Adipose tissue (tissue), 3 donors: ENCODE results near the gene NRCAM. TPM values are rescaled to one million over a fixed set of nuclear protein-coding genes. Genes with fewer than 3 reads are reported as not detected.
"Not testable (repeated sequence)": the region's sequence is repeated elsewhere in the genome, so short reads cannot be mapped to it uniquely, and the experiment has no call there.

Source experiments
- H3K27ac ChIP-seq: one replicate; pipeline ENCODE4 v1.5.1; 2013; ENCODE audit warnings: low read depth, low read length
- WGBS, 3 donors: extraction: QIAGEN DNeasy Blood & Tissue Kit; methylation state at CpG; one replicate each; pipeline ENCODE4 v1.1.7; 2013; 5-methylcytosine and 5-hydroxymethylcytosine counted together
- polyA plus RNA-seq, 3 donors: library from polyadenylated mRNA; stranded (reverse); fragments of 200-250 nt; gene quantifications; one replicate each; pipeline ENCODE4 v1.2.3, GENCODE V29; 2013
- donor health status: healthy with polysubstance abuse.
- donor health status: Bipolar disorder and iron deficiency.
- donor health status: healthy.

The NRCAM gene
- polyA plus RNA-seq, 3 donors: 2.5 to 10.0 (median 2.6) TPM

DNA sequence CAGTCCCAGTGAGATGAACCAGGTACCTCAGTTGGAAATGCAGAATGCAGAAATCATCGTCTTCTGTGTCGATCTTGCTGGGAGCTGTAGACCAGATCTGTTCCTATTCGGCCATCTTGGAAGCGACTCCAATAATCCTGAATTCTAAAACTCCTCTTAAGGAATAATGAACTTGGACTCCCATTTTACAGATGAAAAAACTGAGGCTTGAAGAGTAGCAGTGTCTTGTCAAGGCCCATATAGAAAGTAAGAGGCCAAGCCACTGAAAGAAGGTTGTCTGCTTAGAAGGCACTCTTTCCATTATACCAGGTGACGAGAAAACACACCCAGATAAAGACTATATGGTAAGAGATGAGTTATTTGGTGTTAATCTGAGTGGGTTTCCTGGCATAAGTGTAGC lies 177.5 kb downstream of the NRCAM start:
- H3K27ac ChIP-seq: no peak overlapping the region
- 94 to 99% (median 95%) methylated on average over 5 of the region's 5 CpGs for WGBS, 3 donors

DNA sequence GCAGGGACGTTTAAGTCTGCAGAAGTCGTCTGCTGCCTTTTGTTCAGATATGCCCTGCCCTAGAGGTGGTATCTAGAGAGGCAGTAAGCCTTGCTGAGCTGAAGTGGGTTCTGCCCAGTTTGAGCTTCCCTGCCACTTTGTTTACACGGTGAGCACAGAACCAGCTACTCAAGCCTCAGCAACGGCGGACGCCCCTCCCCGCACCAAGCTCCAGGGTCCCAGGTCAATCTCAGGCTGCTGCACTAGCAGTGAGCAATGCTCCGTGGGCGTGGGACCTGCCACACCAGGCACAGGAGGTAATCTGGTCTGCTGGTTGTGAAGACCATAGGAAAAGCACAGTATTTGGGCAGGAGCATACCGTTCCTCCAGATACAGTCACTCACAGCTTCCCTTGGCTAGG lies 178.0 kb downstream of the NRCAM start:
- no peak overlapping the region for H3K27ac ChIP-seq
- WGBS, 3 donors: 79 to 95% (median 85%) methylated on average over 10 of the region's 10 CpGs

DNA sequence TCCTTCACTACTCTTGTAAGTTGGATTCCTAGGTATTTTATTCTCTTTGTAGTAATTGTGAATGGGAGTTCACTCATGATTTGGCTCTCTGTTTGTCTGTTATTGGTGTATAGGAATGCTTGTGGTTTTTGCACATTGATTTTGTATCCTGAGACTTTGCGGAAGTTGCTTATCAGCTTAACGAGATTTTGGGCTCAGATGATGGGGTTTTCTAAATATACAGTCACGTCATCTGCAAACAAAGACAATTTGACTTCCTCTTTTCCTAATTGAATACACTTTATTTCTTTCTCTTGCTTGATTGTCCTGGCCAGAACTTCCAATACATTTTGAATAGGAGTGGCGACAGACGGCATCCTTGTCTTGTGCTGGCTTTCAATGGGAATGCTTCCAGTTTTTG lies 181.8 kb downstream of the NRCAM start:
- not testable (repeated sequence) for H3K27ac ChIP-seq
- 69 to 87% (median 74%) methylated on average over 5 of the region's 5 CpGs for WGBS, 3 donors

DNA sequence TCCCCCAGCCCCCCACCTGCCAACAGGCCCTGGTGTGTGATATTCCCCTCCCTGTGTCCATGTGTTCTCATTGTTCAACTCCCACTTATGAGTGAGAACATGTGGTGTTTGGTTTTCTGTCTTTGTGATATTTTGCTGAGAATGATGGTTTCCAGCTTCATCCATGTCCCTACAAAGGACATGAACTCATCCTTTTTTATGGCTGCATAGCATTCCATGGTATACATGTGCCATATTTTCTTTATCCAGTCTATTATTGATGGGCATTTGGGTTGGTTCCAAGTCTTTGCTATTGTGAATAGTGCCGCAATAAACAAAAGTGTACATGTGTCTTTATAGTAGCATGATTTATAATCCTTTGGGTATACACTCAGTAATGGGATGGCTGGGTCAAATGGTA lies 183.3 kb downstream of the NRCAM start:
- not testable (repeated sequence) for H3K27ac ChIP-seq
- 95 to 100% (median 95%) methylated on average over 1 of the region's 1 CpG for WGBS, 3 donors

DNA sequence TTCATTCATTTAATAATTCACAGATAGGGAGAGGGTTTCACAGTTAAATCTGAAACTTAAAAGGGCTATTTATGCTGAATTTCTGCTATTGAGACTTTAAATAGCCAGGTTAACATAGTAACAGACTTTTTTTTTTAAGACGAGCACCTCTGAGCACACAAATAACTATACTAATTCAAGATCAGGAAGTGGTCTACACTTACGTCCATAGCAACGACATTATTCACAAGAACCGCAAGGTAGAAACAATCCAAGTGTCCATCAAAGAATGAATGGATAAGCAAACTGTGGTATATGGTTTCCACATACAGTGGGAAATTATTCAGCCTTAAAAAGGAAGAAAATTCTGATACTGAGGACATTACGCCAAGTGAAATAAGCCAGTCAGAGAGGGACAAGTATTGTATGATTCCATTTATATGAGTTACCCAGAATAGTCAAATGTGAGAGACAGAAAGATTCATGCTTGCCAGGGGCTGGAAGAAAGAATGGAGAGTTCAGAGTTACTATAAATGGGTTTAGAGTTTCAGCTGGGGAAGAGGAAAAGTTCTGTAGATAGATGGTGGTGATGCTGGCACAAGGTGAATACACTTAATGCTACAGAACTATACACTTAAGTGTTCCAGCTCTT lies 185.7 kb downstream of the NRCAM start:
- 47 to 64% (median 60%) methylated on average over 5 of the region's 5 CpGs for WGBS, 3 donors
- H3K27ac ChIP-seq: no peak overlapping the region

DNA sequence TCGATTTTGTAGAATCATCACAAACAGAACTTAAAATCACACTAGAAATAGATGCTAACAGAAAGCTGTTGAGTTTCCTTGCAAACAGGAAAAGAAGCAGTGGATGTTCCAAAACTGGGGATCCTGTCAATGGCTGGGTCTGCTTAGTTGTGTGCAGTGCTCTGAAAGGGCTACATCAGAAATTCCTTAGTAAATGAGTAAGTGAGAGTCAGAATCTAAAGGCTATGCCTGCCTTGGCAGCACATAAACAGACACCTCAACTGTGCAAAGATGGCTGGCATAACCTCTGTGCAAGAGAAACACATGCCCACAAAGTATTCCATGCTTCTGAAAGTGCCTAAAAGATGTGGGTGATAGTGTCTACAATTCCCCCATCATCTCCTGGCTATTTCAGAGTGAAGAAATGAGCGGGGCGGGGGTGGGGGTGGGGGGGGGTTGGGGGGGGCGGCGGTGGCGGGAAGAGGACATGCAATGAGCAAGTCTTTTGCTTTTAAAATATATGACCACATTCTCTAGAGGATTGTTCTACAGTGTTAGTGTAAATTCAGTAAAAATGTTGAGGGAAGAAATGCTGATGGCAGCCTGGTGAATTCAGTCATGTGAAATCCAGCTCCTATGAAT lies 187.9 kb downstream of the NRCAM start:
- 71 to 84% (median 81%) methylated on average over 6 of the region's 6 CpGs for whole genome bisulfite sequencing, 3 donors
- no peak overlapping the region for H3K27ac ChIP-seq

DNA sequence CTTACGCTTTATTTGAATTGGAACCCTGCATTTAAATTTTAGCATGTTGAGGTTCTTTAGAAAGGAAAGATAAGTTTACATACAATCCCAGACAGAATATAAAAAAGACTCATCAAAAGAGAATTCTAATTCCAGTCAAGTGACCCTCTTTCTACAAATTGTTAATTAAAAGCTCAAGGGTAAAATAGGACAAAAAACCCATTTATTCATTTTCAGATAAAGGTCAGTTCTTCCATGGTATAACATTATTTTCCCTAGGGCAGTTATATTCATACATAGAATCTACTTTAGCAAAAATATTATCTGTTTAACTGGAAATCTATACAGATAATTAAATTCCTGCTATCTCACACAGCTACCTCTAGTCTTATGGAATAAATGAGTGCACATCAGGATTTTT lies 188.6 kb downstream of the NRCAM start:
- H3K27ac ChIP-seq: no peak overlapping the region
- 96 to 100% (median 99%) methylated on average over 1 of the region's 1 CpG for WGBS, 3 donors

DNA sequence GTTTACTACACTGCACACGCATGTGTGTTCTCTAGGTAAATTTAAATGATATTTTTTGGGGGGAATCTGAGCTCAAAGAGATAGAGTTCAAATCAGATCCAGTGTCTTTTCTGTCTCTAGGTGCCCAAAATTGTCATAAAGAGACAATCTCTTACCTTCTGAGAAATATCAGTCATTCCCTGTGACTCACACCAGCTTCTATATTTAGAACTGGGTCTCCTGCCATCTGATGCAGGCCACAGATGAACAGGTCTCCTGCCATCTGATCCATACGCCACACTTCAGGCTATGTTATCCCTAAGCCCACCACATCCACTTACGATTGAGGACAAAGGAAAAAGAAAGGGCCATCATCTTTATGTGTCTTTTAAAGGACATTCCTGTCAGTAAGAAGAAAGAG lies 189.7 kb downstream of the NRCAM start:
- no peak overlapping the region for H3K27ac ChIP-seq
- 40 to 78% (median 76%) methylated on average over 3 of the region's 3 CpGs for WGBS, 3 donors

DNA sequence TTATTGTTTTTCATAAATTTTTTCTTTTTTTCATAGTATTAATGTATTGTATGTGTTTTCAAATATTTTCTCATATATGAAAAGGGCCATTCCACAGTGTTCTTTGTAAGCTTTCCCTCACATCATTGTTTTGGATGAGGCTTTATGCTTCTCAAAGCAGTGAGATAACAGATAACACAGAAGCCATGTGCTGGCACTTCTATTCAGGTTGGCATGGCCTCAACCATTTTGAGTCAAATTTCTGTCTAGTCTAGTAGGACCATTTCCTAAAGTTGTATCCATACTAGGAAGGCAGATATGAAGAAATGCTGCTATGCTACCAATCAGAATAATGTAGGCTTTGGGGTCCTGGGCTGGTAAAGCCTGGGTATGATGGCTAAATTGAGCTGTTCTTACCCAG lies 190.2 kb downstream of the NRCAM start:
- no peak overlapping the region for H3K27ac ChIP-seq

DNA sequence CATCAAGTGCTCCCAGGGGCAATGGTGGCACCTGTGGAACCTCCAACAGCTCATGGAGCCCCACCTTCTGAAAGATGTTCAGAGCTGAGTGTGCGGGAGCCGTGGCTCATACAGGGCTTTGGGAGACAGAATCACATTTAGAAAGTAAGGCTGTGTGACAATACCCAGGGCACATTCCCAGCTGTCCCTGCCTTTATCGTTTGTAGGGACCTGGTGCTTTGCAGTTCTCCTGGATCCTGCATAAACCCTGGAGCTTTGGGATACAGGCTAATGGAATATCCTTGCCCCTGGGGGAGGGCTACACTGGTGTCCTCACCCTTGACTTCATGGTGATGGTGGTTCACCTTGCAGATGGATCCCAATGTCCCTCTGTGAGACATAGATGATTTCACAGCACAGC lies 191.2 kb downstream of the NRCAM start:
- no peak overlapping the region for H3K27ac ChIP-seq
- WGBS, 3 donors: 81 to 92% (median 84%) methylated on average over 3 of the region's 3 CpGs

DNA sequence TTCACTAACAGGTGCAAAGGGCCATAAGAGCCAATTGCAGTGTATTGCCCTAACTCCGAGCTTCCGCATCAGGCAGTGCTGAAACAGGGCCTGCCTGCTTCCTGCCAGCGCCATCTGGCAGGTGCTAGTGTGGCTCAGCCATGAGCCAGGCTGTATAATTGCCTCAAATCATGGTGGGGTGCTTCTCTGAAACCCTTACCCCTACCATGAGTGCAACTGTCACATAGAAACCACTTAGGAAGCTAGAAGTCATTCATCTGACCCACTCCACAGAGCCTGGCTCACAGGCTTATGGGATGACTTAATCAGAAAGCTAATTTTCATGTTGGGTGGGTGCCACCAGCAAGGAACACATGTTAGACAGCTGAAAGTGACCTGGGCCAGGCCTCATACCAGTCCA lies 192.8 kb downstream of the NRCAM start:
- WGBS, 3 donors: 83 to 85% (median 84%) methylated on average over 3 of the region's 3 CpGs
- H3K27ac ChIP-seq: no peak overlapping the region

DNA sequence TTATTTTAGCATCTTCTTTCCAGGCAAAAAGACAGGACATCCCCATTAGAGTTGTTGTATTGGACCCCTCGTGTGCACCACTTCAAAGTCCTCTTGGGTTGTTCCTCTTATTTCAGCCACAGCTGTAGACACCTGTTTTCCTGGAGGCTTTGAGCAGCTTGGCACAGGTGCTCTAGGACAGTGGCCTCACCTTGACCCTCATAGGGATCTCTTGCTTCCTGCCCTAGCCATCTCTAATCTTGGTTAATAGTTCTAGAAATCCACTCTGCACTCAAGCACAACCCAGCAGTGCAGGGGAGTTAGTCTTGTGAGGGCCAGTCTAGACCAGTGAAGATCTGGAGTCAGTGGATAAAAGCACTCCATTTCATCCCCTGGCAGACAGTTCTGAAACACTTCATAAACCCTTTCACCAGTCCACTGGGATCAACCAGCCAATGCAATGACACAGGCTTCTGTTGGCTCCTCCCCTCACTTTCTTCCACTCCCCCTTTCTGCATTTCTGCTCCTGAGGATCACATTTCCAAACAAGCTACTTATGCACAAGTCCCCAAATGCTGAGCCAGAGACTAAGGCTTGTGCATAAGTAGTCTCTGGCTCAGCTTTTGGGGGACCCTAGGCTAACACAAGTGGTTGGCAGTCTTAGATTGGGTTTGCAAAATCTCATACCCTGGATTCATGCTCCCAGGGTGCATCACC lies 194.5 kb downstream of the NRCAM start:
- H3K27ac ChIP-seq: no peak overlapping the region
- WGBS, 3 donors: 60 to 93% (median 68%) methylated on average over 1 of the region's 1 CpG

DNA sequence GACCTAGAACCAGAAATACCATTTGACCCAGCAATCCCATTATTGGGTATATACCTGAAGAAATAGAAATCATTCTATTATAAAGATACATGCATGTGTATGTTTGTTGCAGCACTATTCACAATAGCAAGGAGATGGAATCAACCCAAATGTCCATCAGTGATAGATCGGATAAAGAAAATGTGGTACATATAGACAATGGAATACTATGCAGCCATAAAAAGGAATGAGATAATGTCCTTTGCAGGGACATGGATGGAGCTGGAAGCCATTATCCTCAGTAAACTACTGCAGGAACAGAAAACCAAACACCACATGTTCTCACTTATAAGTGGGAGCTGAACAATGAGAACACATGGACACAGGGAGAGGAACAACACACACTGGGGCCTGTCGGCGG lies 196.8 kb downstream of the NRCAM start:
- H3K27ac ChIP-seq: not testable (repeated sequence)
- WGBS, 3 donors: 93 to 100% (median 95%) methylated on average over 3 of the region's 3 CpGs

DNA sequence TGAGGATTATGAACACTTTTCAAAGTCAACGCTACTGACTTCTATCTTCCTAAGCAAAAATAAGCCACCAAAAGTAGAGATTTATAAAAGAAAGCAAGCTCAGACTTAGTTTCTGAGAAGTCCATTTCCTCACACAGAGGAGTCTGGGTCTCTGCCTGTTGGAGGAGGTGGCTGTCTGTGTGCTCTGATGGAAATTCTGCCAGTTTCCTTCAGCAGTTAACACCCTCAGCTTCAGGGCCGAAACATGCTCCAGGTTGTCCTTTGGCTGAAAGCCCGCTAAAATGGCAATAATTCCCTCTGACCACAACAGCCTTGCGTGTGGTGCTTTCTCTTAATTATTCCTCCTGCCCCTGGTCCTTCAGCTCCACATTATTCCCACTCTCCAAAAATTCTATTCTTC lies 198.3 kb downstream of the NRCAM start:
- WGBS, 3 donors: 76 to 90% (median 80%) methylated on average over 4 of the region's 4 CpGs
- no peak overlapping the region for H3K27ac ChIP-seq

DNA sequence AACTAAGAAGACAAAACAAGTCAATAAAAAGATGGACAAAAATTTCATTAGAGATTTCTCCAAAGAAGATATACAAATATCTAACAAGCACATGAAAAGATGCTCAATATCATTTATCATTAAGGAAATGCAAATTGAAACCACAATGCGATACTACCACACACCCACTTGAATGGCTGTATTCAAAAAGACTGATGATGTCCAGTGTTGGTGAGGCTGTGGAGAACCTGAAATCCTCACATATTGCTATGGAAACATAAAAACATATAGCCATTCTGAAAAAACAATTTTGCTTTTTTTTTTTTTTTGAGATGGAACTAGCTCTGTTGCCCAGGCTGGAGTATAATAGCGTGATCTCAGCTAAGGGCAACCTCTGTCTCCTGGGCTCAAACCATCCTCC lies 202.0 kb downstream of the NRCAM start:
- no peak overlapping the region for H3K27ac ChIP-seq
- 93 to 100% (median 93%) methylated on average over 2 of the region's 2 CpGs for WGBS, 3 donors

DNA sequence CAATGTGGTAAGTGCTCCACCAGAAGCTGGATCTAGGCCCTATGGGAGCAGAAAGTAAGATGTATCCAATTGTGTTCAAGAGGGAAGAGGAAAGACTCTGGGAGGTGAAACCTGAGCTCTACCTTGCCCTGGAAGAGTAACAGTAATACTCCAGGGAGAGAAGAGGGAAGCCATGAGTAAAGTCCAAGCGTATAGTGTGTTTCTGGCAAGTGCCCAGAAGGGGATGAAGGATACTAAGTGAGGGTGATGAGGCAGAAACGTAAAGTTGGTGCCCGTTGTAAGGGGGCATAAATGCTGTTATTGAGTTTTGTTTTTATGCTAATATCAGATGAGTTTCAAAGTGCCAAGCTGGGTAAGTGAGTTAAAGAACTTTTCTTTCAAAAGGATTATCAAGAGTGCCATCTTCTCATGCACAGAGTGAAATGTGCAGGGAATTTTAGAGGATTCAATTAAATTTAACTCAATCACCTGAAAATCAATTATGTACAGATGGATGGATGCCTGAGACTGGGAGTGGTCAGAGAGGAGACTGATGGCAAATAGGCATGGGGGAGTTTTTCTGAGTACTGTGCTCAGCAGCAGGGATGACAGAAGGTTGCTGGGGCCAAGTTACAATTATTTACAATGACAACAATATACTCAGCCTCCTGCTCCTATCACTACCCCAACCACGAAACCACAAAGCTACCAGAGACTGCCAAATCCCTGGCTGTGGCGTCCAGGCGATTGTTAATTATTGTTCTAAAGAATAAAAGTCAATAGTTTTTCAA lies 202.8 kb downstream of the NRCAM start:
- no peak overlapping the region for H3K27ac ChIP-seq

DNA sequence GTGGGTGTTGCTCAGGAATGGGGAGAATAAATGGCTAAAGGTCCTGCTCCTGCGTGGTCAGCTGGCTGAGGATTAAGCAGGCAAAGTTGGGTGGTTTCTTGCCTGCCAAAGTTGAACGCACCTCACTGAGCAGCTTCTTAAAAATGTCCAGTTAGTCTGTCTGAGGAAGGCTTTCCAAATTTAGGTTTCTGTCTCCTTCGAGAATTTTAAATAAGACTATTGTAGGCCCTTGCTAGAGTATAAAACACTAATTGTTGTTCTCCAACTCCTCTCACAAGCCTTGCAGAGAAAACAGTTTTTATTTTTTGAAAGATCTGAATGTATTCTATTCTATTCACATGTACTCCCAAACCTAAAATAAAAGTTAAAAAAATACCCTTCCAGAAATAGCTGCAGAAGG lies 204.1 kb downstream of the NRCAM start:
- H3K27ac ChIP-seq: no peak overlapping the region
- WGBS, 3 donors: 77 to 84% (median 78%) methylated on average over 3 of the region's 3 CpGs

More for the DNA sequence above, 202.8 kb downstream of the NRCAM start:
- 66 to 71% (median 68%) methylated on average over 6 of the region's 6 CpGs for WGBS, 3 donors

DNA sequence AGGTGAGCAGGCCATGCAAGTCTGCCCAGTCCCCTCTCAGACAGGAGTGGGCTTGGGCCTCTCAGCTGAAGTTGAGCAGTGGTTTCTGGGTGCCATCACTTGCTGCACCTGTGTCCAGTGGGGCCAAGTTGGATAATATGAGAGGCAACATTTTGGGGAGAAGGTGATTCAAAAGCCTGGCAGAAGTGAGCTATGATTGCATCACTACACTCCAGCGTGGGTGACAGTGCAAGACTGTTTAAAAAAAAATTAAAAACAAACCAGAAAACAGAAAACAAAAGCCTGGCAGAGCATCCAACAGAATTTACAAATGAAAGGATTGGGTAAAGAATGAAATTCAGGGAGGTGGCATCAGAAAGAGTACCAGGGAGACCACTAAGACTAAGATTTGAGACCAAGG lies 204.5 kb downstream of the NRCAM start:
- no peak overlapping the region for H3K27ac ChIP-seq
- 33 to 84% (median 40%) methylated on average over 1 of the region's 1 CpG for WGBS, 3 donors

DNA sequence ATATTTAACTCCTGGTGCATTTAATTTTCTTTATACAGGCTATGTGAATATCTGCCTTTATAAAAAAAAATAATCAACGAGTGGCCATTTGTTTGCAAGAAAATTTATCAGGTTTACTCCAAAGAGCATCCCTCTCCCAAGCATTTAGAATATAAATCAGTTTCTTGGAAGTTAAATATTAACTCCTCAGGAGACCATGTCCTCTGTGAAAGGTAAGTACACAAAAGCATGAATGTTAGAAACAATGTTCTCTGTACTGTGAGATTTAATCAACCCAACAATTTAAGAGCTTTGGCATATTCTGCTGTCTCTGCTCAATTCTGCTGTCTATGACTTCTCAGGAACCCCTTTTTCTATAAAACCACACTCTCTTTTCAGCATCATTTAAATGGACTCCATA lies 206.8 kb downstream of the NRCAM start:
- no peak overlapping the region for H3K27ac ChIP-seq
- 26 to 77% (median 71%) methylated on average over 1 of the region's 1 CpG for WGBS, 3 donors
